ENCODE data around the gene NCAPD2. TPM values are rescaled to one million over a fixed set of nuclear protein-coding genes. Genes with fewer than 3 reads are reported as not detected.
A peak's percentile ranks its signal among the peaks of the same experiment; 100 is the strongest.

The NCAPD2 gene
- total RNA-seq, 3 donors from 2014 or later = 21.6 to 66.7 (median 53.9) TPM

- intact Hi-C loops (cut with DNase I; ENCODE audit: low total_unique reads) = no loop called here
- no peak for DNase-seq (ENCODE audit: low spot score in 2 of 2)
- TF ChIP-seq CTCF (IDR thresholded peaks at IDR 0.05) (no peak), POLR2A (IDR thresholded peaks at IDR 0.05) (no peak), POLR2AphosphoS5 (IDR thresholded peaks at IDR 0.05) (no peak)
- peak overlapping the region; percentile 95 for H3K27ac ChIP-seq
- H3K27me3 ChIP-seq = no peaks in the 10 kb centered on the region
- H3K36me3 ChIP-seq = no peaks in the 10 kb centered on the region
- H3K9me3 ChIP-seq = no peaks in the 10 kb centered on the region
- peaks cover 7 to 11% of the 10 kb centered on the region in 2 donors for H3K4me1 ChIP-seq
- H3K4me3 ChIP-seq = peak overlapping the region; percentile 66 to 78 (median 76)
Observed at GRCh38 chr12:6450869-6451347, 43.0 kb upstream of the NCAPD2 start.

- Histone ChIP-seq H3K4me3 (peak within 1 kb of the TSS; percentile 66 to 78 (median 76)), H3K27me3 (no peaks in the 10 kb centered on the region), H3K27ac (peak within 1 kb of the TSS; percentile 95), H3K9me3 (no peaks in the 10 kb centered on the region), H3K36me3 (no peaks in the 10 kb centered on the region), H3K4me1 (peaks cover 7 to 11% of the 10 kb centered on the region in 2 donors)
- peak; percentile 77 to 81 for DNase-seq (ENCODE audit: low spot score in 2 of 2)
- intact Hi-C loops (cut with DNase I; ENCODE audit: low total_unique reads) = no loop called here
- TF ChIP-seq POLR2A (IDR thresholded peaks at IDR 0.05) (no peak), POLR2AphosphoS5 (IDR thresholded peaks at IDR 0.05) (peak; percentile 3 to 69 (median 58)), CTCF (IDR thresholded peaks at IDR 0.05) (no peak)
Observed at GRCh38 chr12:6451348-6452244, 42.3 kb upstream of the NCAPD2 start, which contains the start of gene TAPBPL. TSS of gene TAPBPL (plus strand) at chr12:6452042. CDS start at chr12:6452249, 207 bp downstream.

GRCh38 chr12:6452245-6452943, 41.5 kb upstream of the NCAPD2 start:
- DNase-seq (ENCODE audit: low spot score in 2 of 2) = no peak

GRCh38 chr12:6452944-6453630, 40.8 kb upstream of the NCAPD2 start:
- TF ChIP-seq POLR2AphosphoS5 (IDR thresholded peaks at IDR 0.05) (no peak), POLR2A (IDR thresholded peaks at IDR 0.05) (no peak)
- Histone ChIP-seq H3K27ac (peak overlapping the region; percentile 95), H3K4me1 (peaks cover 7 to 11% of the 10 kb centered on the region in 2 donors), H3K27me3 (no peaks in the 10 kb centered on the region), H3K36me3 (peaks cover 8% of the 10 kb centered on the region), H3K9me3 (no peaks in the 10 kb centered on the region), H3K4me3 (peak overlapping the region; percentile 66 to 78 (median 76))
- no peak for DNase-seq (ENCODE audit: low spot score in 2 of 2)
- intact Hi-C loops (cut with DNase I; ENCODE audit: low total_unique reads) = no loop called here

More at GRCh38 chr12:6452245-6452943, 41.5 kb upstream of the NCAPD2 start:
- H3K27ac ChIP-seq = peak overlapping the region; percentile 95
- intact Hi-C loops (cut with DNase I; ENCODE audit: low total_unique reads) = no loop called here
- no peak for TF ChIP-seq CTCF (IDR thresholded peaks at IDR 0.05)
- no peak for TF ChIP-seq POLR2AphosphoS5 (IDR thresholded peaks at IDR 0.05)
- TF ChIP-seq POLR2A (IDR thresholded peaks at IDR 0.05) = no peak
- no peaks in the 10 kb centered on the region for H3K9me3 ChIP-seq
- H3K4me1 ChIP-seq = peaks cover 7 to 11% of the 10 kb centered on the region in 2 donors
- H3K36me3 ChIP-seq = peaks cover 3% of the 10 kb centered on the region
- peak overlapping the region; percentile 66 to 78 (median 76) for H3K4me3 ChIP-seq
- H3K27me3 ChIP-seq = no peaks in the 10 kb centered on the region
